GM23338 (cell line): ENCODE results near the gene CD68. TPM values are rescaled to one million over a fixed set of nuclear protein-coding genes. Genes with fewer than 3 reads are reported as not detected.

ENCODE experiments used
- ATAC-seq: fragments of 200-7000 bp; cut with Tn5 transposase; 3 replicates; pipeline ENCODE4 v1.9.1; 2020
- DNase-seq: peaks from one replicate; pipeline ENCODE4 v3.0.0-alpha.2; 2015; ENCODE audit warnings: low spot score
- H2AFZ ChIP-seq: fragments of 200-600 bp; sonication (generic); 2 replicates; pipeline ENCODE4 v1.8.0; 2016; ENCODE audit warnings: antibody characterized with exemption, mild to moderate bottlenecking, moderate library complexity
- H3F3A ChIP-seq: fragments of 200-600 bp; sonication (generic); replicated peaks from 2 replicates; pipeline ENCODE4 v1.8.0; 2017; ENCODE audit warnings: antibody characterized with exemption, mixed run types, low read depth
- H3K27ac ChIP-seq: fragments of 200-600 bp; sonication (generic); 2 replicates; pipeline ENCODE4 v1.6.1; 2016; ENCODE audit warnings: low read depth
- H3K27me3 ChIP-seq: fragments of 200-600 bp; sonication (generic); 2 replicates; pipeline ENCODE4 v1.8.0; 2016; ENCODE audit warnings: mild to moderate bottlenecking, mixed run types, moderate library complexity; ENCODE audit not compliant: insufficient read depth
- H3K36me3 ChIP-seq: fragments of 200-600 bp; sonication (generic); 2 replicates; pipeline ENCODE4 v1.8.0; 2016; ENCODE audit warnings: mild to moderate bottlenecking; ENCODE audit not compliant: insufficient read depth
- H3K4me1 ChIP-seq: fragments of 200-600 bp; sonication (generic); 2 replicates; pipeline ENCODE4 v1.8.0; 2016; ENCODE audit warnings: mild to moderate bottlenecking, moderate library complexity; ENCODE audit not compliant: insufficient read depth
- H3K4me2 ChIP-seq: fragments of 200-600 bp; sonication (generic); 2 replicates; pipeline ENCODE4 v1.7.1; 2017; ENCODE audit warnings: mixed run types
- H3K4me3 ChIP-seq: fragments of 200-600 bp; sonication (generic); 2 replicates; pipeline ENCODE4 v1.6.1; 2016; ENCODE audit warnings: mixed run types
- H3K79me2 ChIP-seq: fragments of 200-600 bp; sonication (generic); replicated peaks from 2 replicates; pipeline ENCODE4 v1.8.0; 2017; ENCODE audit warnings: mild to moderate bottlenecking; ENCODE audit not compliant: insufficient read depth
- H3K9me2 ChIP-seq: fragments of 200-600 bp; sonication (generic); 2 replicates; pipeline ENCODE4 v1.8.0; 2017; ENCODE audit not compliant: insufficient read depth
- H4K20me1 ChIP-seq: fragments of 200-600 bp; sonication (generic); replicated peaks from 2 replicates; pipeline ENCODE4 v1.8.0; 2017; ENCODE audit warnings: mild to moderate bottlenecking; ENCODE audit not compliant: insufficient read depth
- H3K27ac Mint-ChIP-seq: 2 replicates; pipeline ENCODE4 v1.8.0; 2020; ENCODE audit warnings: inconsistent platforms, mild to moderate bottlenecking, moderate library complexity, mixed read lengths
- H3K27me3 Mint-ChIP-seq: 3 replicates; pipeline ENCODE4 v1.8.0; 2022; ENCODE audit warnings: low read depth, mild to moderate bottlenecking, moderate library complexity, mixed read lengths, inconsistent platforms; ENCODE audit not compliant: insufficient read depth, poor library complexity
- H3K36me3 Mint-ChIP-seq: 3 replicates; pipeline ENCODE4 v1.8.0; 2021; ENCODE audit warnings: low read depth, mild to moderate bottlenecking, inconsistent platforms, moderate library complexity, mixed read lengths
- H3K4me1 Mint-ChIP-seq: 3 replicates; pipeline ENCODE4 v1.8.0; 2020; ENCODE audit warnings: mild to moderate bottlenecking, inconsistent platforms, mixed read lengths
- H3K4me3 Mint-ChIP-seq: 3 replicates; pipeline ENCODE4 v1.8.0; 2021; ENCODE audit warnings: moderate library complexity, mild to moderate bottlenecking, inconsistent platforms, mixed read lengths
- H3K9me3 Mint-ChIP-seq: 3 replicates; pipeline ENCODE4 v1.8.0; 2020; ENCODE audit warnings: moderate library complexity, mild to moderate bottlenecking, inconsistent platforms, mixed read lengths
- CREB1 ChIP-seq: fragments of 250-450 bp; sonication (Bioruptor Pico); IDR thresholded peaks from 2 replicates; pipeline ENCODE4 v1.5.0; 2020; ENCODE audit warnings: low read depth, mild to moderate bottlenecking, moderate library complexity
- EZH2 ChIP-seq: fragments of 200-600 bp; sonication (generic); IDR thresholded peaks from one replicate; pipeline ENCODE4 v1.8.0; 2017; ENCODE audit warnings: antibody characterized with exemption, mild to moderate bottlenecking, low read depth; ENCODE audit not compliant: unreplicated experiment
- EZH2phosphoT487 ChIP-seq: fragments of 200-600 bp; sonication (generic); IDR thresholded peaks from one replicate; pipeline ENCODE4 v1.8.1; 2018; ENCODE audit warnings: antibody characterized with exemption; ENCODE audit not compliant: unreplicated experiment
- JUNB ChIP-seq: IDR thresholded peaks from one replicate; pipeline ENCODE4 v1.6.1; 2016; ENCODE audit warnings: antibody characterized with exemption; ENCODE audit not compliant: unreplicated experiment
- NANOG ChIP-seq: IDR thresholded peaks from 2 replicates; pipeline ENCODE4 v1.6.1; 2016; ENCODE audit warnings: antibody characterized with exemption, borderline replicate concordance
- POLR2AphosphoS5 ChIP-seq: IDR thresholded peaks from 2 replicates; pipeline ENCODE4 v1.6.1; 2016; ENCODE audit warnings: antibody characterized with exemption, low read depth
- STAT1 ChIP-seq: IDR thresholded peaks from one replicate; pipeline ENCODE4 v1.6.1; 2016; ENCODE audit warnings: antibody characterized with exemption; ENCODE audit not compliant: unreplicated experiment
- ZNF114 ChIP-seq: fragments of 250-450 bp; sonication (Bioruptor Pico); IDR thresholded peaks from 2 replicates; pipeline ENCODE4 v1.5.0; 2020; ENCODE audit warnings: mild to moderate bottlenecking, moderate library complexity
- ZNF331 ChIP-seq: fragments of 250-450 bp; sonication (Bioruptor Pico); IDR thresholded peaks from 2 replicates; pipeline ENCODE4 v1.5.0; 2020; ENCODE audit warnings: low read depth, mild to moderate bottlenecking, moderate library complexity
- polyA plus RNA-seq: library from polyadenylated mRNA; unstranded; fragments of >200 nt; fragmentation: Nextera tagmentation; extraction: Ambion mirVana; gene quantifications from 2 replicates; pipeline ENCODE4 v1.2.1, GENCODE V29; 2016
- total RNA-seq: library from RNA; depleted of rRNA; stranded (reverse); fragments of >200 nt; shearing (Covaris generic); gene quantifications from 2 replicates; pipeline ENCODE4 v1.2.3, GENCODE V29; 2014
- TF ChIP-seq, protein P1 (sequence below): IDR thresholded peaks from 2 replicates; pipeline ENCODE4 v1.6.1; 2016; ENCODE audit warnings: antibody characterized with exemption
- TF ChIP-seq, protein P2 (sequence below): IDR thresholded peaks from one replicate; pipeline ENCODE4 v1.6.1; 2018; ENCODE audit warnings: antibody characterized with exemption; ENCODE audit not compliant: unreplicated experiment
- TF ChIP-seq, protein P3 (sequence below): fragments of 250-450 bp; sonication (Bioruptor Pico); IDR thresholded peaks from 2 replicates; pipeline ENCODE4 v1.5.0; 2020; ENCODE audit warnings: mild to moderate bottlenecking, moderate library complexity
- TF ChIP-seq, protein P4 (sequence below), 2 experiments: fragments of 200-600 bp in 1 of 2; sonication (generic) in 1 of 2; conservative IDR thresholded peaks; 2 replicates each; pipeline versions ENCODE4 v1.5.1 to v1.6.1; 2016 to 2017; ENCODE audit warnings: antibody characterized with exemption in 2 of 2, low read depth in 2 of 2, mild to moderate bottlenecking in 2 of 2, moderate library complexity in 1 of 2

The CD68 gene
- total and polyA plus RNA-seq, 2 experiments from 2014 or later, result not detected

DNA sequence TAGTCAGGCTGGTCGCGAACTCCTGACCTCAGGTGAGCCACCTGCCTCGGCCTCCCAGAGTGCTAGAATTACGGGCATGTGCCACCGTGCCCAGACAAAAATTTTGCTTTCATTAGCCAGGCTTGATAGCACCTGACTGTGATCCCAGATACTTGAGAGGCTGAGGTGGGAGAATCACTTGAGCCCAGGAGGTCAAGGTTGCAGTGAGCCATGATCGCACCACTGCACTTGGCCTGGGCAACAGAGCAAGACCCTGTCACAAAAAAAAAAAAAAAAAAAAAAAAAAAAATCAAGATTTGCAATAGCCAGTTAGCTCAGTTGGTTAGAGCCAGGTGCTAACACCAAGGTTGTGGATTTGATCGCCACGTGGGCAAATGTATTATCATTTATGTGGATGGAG is 41.4 kb downstream of the CD68 start:
- no peak for DNase-seq
- 0 out of 2 replicates have a peak, but pooled peaks cover 2% of the 10 kb centered on the region for H3F3A ChIP-seq
- Mint-ChIP-seq H3K27me3 (no peaks in the 10 kb centered on the region), H3K4me3 (no peak overlapping the region), H3K4me1 (no peaks in the 10 kb centered on the region), H3K36me3 (peaks cover 4% of the 10 kb centered on the region; the same call in 2 of the 3 replicates), H3K27ac (no peak overlapping the region), H3K9me3 (no peaks in the 10 kb centered on the region)
- no peak overlapping the region for H3K4me3 ChIP-seq
- H3K27me3 ChIP-seq, result no peaks in the 10 kb centered on the region
- peaks cover 2% of the 10 kb centered on the region; the same call in 1 of the 2 replicates for H3K4me1 ChIP-seq
- no peak overlapping the region for H3K27ac ChIP-seq
- H3K79me2 ChIP-seq, result no peaks in the 10 kb centered on the region
- no peak for ATAC-seq
- TF ChIP-seq CREB1 (CRISPR knock-in tag) (no peak), JUNB (no peak), ZNF331 (no peak), EZH2phosphoT487 (no peak), EZH2 (no peak), NANOG (no peak), POLR2AphosphoS5 (no peak), ZNF114 (no peak), STAT1 (no peak)
- TF ChIP-seq, protein P1, sequence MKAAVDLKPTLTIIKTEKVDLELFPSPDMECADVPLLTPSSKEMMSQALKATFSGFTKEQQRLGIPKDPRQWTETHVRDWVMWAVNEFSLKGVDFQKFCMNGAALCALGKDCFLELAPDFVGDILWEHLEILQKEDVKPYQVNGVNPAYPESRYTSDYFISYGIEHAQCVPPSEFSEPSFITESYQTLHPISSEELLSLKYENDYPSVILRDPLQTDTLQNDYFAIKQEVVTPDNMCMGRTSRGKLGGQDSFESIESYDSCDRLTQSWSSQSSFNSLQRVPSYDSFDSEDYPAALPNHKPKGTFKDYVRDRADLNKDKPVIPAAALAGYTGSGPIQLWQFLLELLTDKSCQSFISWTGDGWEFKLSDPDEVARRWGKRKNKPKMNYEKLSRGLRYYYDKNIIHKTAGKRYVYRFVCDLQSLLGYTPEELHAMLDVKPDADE, result no peak
- TF ChIP-seq, protein P2, sequence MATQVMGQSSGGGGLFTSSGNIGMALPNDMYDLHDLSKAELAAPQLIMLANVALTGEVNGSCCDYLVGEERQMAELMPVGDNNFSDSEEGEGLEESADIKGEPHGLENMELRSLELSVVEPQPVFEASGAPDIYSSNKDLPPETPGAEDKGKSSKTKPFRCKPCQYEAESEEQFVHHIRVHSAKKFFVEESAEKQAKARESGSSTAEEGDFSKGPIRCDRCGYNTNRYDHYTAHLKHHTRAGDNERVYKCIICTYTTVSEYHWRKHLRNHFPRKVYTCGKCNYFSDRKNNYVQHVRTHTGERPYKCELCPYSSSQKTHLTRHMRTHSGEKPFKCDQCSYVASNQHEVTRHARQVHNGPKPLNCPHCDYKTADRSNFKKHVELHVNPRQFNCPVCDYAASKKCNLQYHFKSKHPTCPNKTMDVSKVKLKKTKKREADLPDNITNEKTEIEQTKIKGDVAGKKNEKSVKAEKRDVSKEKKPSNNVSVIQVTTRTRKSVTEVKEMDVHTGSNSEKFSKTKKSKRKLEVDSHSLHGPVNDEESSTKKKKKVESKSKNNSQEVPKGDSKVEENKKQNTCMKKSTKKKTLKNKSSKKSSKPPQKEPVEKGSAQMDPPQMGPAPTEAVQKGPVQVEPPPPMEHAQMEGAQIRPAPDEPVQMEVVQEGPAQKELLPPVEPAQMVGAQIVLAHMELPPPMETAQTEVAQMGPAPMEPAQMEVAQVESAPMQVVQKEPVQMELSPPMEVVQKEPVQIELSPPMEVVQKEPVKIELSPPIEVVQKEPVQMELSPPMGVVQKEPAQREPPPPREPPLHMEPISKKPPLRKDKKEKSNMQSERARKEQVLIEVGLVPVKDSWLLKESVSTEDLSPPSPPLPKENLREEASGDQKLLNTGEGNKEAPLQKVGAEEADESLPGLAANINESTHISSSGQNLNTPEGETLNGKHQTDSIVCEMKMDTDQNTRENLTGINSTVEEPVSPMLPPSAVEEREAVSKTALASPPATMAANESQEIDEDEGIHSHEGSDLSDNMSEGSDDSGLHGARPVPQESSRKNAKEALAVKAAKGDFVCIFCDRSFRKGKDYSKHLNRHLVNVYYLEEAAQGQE, result no peak
- TF ChIP-seq, protein P3, sequence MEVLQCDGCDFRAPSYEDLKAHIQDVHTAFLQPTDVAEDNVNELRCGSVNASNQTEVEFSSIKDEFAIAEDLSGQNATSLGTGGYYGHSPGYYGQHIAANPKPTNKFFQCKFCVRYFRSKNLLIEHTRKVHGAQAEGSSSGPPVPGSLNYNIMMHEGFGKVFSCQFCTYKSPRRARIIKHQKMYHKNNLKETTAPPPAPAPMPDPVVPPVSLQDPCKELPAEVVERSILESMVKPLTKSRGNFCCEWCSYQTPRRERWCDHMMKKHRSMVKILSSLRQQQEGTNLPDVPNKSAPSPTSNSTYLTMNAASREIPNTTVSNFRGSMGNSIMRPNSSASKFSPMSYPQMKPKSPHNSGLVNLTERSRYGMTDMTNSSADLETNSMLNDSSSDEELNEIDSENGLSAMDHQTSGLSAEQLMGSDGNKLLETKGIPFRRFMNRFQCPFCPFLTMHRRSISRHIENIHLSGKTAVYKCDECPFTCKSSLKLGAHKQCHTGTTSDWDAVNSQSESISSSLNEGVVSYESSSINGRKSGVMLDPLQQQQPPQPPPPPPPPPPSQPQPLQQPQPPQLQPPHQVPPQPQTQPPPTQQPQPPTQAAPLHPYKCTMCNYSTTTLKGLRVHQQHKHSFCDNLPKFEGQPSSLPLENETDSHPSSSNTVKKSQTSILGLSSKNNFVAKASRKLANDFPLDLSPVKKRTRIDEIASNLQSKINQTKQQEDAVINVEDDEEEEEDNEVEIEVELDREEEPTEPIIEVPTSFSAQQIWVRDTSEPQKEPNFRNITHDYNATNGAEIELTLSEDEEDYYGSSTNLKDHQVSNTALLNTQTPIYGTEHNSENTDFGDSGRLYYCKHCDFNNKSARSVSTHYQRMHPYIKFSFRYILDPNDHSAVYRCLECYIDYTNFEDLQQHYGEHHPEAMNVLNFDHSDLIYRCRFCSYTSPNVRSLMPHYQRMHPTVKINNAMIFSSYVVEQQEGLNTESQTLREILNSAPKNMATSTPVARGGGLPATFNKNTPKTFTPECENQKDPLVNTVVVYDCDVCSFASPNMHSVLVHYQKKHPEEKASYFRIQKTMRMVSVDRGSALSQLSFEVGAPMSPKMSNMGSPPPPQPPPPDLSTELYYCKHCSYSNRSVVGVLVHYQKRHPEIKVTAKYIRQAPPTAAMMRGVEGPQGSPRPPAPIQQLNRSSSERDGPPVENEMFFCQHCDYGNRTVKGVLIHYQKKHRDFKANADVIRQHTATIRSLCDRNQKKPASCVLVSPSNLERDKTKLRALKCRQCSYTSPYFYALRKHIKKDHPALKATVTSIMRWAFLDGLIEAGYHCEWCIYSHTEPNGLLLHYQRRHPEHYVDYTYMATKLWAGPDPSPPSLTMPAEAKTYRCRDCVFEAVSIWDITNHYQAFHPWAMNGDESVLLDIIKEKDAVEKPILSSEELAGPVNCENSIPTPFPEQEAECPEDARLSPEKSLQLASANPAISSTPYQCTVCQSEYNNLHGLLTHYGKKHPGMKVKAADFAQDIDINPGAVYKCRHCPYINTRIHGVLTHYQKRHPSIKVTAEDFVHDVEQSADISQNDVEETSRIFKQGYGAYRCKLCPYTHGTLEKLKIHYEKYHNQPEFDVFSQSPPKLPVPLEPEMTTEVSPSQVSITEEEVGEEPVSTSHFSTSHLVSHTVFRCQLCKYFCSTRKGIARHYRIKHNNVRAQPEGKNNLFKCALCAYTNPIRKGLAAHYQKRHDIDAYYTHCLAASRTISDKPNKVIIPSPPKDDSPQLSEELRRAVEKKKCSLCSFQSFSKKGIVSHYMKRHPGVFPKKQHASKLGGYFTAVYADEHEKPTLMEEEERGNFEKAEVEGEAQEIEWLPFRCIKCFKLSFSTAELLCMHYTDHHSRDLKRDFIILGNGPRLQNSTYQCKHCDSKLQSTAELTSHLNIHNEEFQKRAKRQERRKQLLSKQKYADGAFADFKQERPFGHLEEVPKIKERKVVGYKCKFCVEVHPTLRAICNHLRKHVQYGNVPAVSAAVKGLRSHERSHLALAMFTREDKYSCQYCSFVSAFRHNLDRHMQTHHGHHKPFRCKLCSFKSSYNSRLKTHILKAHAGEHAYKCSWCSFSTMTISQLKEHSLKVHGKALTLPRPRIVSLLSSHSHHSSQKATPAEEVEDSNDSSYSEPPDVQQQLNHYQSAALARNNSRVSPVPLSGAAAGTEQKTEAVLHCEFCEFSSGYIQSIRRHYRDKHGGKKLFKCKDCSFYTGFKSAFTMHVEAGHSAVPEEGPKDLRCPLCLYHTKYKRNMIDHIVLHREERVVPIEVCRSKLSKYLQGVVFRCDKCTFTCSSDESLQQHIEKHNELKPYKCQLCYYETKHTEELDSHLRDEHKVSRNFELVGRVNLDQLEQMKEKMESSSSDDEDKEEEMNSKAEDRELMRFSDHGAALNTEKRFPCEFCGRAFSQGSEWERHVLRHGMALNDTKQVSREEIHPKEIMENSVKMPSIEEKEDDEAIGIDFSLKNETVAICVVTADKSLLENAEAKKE, result no peak
- TF ChIP-seq, protein P4, sequence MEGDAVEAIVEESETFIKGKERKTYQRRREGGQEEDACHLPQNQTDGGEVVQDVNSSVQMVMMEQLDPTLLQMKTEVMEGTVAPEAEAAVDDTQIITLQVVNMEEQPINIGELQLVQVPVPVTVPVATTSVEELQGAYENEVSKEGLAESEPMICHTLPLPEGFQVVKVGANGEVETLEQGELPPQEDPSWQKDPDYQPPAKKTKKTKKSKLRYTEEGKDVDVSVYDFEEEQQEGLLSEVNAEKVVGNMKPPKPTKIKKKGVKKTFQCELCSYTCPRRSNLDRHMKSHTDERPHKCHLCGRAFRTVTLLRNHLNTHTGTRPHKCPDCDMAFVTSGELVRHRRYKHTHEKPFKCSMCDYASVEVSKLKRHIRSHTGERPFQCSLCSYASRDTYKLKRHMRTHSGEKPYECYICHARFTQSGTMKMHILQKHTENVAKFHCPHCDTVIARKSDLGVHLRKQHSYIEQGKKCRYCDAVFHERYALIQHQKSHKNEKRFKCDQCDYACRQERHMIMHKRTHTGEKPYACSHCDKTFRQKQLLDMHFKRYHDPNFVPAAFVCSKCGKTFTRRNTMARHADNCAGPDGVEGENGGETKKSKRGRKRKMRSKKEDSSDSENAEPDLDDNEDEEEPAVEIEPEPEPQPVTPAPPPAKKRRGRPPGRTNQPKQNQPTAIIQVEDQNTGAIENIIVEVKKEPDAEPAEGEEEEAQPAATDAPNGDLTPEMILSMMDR (conservative IDR thresholded peaks at IDR 0.05; ENCODE audit: low read depth in 2 of 2), result no peak
- H3K4me2 ChIP-seq, result no peak overlapping the region
- no peak overlapping the region for H2AFZ ChIP-seq
- H4K20me1 ChIP-seq, result no peaks in the 10 kb centered on the region
- H3K36me3 ChIP-seq, result no peaks in the 10 kb centered on the region
- H3K9me2 ChIP-seq, result no peaks in the 10 kb centered on the region
